Pons (tissue), 1 donor: ENCODE data around the gene ORM2.
"Not testable (repeated sequence)": the region's sequence is repeated elsewhere in the genome, so short reads cannot be mapped to it uniquely, and the experiment has no call there.

Experiments
- DNase-seq: peaks from one replicate; pipeline ENCODE4 v3.0.0-alpha.2; 2016; ENCODE audit warnings: low spot score

ORM2 gene

DNA sequence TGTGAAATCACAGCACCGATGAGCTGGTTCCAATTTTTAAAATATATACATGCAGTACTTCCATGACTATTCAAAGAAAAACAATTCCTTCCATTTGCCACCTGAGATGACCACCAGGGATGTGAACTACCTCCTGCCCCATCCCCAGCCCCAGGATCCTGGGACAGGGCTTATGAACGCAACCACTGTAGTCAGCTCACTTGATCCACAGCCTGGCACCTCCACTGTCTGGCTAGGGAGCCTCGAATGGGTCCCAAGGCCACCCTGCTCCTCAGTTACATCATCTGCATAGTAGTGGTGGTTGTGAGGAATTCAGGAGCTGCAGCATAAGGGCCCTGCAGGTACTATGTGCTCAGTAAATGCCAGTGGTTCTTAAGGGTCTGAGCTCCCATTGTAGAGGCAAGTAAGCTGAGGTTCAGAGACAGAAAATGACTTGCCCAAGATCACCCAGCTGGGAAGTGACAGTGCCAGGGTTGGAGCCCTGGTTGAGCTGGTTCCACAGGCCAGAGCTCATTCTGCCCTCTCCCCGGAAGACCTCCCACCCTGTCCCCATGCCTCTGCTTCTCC lies 2.9 kb downstream of the ORM2 start:
- DNase-seq = not testable (repeated sequence)

- DNase-seq = not testable (repeated sequence)
Observed at GRCh38 chr9:114333718-114334117, 4.0 kb downstream of the ORM2 start.

- no peak for DNase-seq
Observed at GRCh38 chr9:114334490-114334889, 4.8 kb downstream of the ORM2 start.

DNA sequence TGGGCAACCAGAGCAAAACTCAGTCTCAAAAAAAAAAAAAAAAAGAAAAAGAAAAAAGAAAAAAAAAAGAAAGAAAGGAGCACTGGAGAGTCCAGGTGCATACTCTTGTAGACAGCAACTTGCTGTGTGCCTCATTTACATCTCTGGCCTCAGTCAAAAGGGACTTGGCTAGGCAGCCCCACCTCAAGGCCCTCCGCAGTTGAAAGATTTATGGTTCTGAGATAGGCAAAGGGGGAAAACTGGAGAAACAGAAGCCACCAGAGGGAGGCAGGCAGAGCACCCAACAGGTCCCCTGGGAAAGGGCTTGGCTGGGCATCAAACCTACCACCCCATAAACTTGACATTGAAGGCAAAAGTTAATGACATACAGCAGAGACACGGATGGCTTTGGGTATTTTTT lies 6.1 kb downstream of the ORM2 start:
- DNase-seq = no peak

GRCh38 chr9:114336157-114336556 lies 6.5 kb downstream of the ORM2 start:
- DNase-seq = no peak

- DNase-seq = no peak
Observed at GRCh38 chr9:114336699-114337395, 7.2 kb downstream of the ORM2 start.

- no peak for DNase-seq
Observed at GRCh38 chr9:114338187-114338586, 8.5 kb downstream of the ORM2 start.

DNA sequence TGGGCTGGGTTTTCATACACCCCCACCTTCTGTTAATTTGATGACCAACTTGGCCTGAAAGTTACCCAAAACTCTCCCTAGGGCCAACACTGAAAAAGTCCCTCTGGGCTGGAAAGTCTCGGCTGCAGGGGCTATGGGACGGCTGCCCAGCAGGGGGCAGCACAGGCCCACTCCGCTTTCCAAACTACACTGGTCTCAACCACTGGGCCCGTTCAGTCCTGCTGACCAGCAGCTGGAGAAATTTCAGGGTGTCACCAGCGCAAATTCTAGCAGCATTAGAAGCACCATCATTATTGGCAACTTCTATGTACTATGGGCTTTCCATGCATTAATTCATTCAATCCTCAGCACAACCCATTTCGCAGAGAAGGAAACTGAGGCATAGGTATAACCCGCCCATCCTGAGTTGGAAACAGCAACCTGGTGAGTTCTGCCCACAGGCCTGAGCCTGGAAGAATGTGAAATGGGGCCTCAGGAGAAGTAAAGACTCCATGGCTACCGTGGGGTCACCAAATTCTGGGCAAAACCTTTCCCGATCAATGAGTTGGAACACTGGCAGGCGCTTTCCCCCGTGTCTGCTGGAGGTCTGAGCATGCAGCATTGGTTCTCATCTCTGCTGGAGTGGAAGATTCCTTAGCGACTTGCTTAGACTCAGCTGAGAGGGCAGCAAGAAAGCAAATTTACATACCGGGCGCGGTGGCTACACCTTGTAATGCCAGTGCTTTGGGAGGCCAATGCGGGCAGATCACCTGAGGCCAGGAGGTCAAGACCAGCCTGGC lies 9.7 kb downstream of the ORM2 start:
- no peak for DNase-seq

GRCh38 chr9:114341152-114341830 lies 11.6 kb downstream of the ORM2 start:
- no peak for DNase-seq

- no peak for DNase-seq
Observed at GRCh38 chr9:114341991-114342390, 12.3 kb downstream of the ORM2 start.

DNA sequence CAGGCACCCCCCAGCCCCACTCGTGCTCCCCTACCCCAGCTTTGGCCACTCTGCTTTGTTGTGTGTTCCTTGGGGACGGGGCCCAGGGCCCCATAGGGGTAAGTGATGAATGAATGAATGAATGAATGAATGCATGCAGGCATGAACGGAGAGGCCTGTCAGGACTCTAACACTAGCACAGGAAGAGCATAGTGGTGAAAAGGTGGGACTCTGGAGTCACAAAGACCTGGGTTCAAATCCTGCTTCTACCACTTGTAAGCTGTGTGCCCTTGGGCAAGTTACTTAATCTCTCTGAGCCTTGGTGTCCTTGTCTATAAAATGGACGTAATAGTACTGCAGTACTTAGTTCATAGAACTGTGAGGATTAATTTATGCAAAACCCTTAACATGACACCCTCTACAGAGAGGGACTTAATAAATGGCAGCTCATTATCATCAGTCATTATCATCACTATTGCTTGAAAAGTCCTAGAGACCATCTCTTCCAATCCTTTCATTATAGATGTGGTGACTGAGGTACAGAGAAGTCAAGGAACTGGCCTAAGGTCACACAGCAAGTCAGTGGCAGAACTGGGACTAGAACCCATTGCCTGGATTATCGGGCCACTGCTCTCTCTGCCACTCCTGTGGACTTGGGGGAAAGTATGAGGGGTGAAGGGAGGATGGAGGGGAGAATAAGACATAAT lies 13.2 kb downstream of the ORM2 start:
- DNase-seq = no peak

DNA sequence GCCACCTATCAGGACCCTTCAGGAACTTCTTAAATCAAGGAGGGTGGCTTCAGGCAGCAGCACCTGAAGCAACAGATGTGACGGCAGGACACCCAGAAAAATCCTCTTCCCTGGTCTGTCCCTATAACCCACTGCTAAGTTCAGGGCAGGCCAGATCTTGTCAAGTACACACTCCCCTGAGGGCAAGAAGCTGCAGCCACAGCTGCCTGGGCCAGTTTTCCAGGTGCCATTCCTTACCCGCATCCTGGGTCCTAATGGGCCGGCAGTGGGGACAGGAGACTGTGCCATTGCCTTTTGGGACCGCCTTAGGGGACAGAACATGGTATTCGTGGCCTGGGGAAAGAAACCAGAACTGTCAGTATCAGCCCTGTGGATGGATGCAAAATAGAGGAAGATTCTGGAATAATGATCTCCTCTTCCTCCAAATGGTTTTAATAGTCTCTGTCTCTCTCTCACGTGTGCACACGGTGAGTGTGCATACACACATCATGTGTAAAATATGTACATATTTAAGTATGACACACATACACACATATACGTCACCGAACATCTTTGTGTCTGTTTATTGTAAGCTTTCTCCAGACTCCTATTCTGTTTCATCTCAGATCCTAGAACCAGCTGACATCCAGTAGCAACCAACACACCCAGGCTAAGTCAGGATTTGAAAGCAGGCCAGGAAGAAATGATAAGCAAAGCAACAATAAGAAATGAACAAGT lies 14.0 kb downstream of the ORM2 start:
- DNase-seq = no peak

DNA sequence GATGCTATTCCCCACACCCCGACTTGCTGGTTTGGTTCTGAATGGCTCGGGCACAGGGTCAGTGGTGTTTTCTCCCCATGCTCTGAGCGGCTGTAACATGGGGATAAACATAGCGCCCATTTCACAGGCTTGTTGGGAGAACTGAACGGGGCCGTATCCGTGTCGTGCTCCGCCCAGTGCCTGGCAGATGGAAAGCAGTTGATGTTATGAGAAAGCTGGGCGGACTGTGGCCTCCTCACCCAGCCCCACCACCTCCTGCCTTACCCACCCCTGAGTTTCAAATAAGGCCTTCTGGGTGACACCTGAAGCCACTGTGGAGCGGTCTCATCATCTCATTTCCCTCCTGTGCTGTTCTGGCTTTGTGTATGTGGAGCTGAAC lies 14.5 kb downstream of the ORM2 start:
- DNase-seq = no peak

- DNase-seq = no peak
Observed at GRCh38 chr9:114344692-114345091, 15.0 kb downstream of the ORM2 start.

DNA sequence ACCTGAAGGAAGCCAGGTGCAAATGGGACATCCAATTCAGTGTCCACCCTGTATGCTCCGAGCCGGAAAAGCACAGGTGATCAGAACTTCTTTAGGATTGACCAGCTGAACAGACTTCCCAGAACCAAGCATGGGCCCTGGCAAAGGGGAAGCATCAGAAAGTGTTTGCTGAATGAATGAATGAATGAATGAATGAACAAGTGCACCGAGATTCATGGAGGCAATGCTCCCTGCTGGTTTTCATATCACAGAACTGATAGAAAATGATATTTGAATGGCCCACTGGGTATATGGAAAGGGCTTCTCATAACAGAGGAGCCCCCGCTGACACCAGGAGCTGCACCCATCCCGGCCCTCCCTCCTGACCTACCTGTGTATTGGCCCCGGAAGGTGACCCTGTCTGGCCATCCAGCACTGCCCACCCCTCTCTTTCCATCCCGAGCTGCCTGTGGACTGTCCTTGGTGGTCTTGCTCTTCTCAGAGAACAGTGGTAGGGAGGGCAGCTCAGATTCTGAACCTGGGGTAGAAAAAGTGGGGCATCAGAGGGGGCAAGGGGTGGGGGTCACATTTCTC lies 15.9 kb downstream of the ORM2 start:
- no peak for DNase-seq

GRCh38 chr9:114346146-114346545 lies 16.5 kb downstream of the ORM2 start:
- no peak for DNase-seq

GRCh38 chr9:114347675-114348074 lies 18.0 kb downstream of the ORM2 start:
- DNase-seq = peak; percentile 91

GRCh38 chr9:114348261-114348905 lies 18.7 kb downstream of the ORM2 start:
- no peak for DNase-seq

DNA sequence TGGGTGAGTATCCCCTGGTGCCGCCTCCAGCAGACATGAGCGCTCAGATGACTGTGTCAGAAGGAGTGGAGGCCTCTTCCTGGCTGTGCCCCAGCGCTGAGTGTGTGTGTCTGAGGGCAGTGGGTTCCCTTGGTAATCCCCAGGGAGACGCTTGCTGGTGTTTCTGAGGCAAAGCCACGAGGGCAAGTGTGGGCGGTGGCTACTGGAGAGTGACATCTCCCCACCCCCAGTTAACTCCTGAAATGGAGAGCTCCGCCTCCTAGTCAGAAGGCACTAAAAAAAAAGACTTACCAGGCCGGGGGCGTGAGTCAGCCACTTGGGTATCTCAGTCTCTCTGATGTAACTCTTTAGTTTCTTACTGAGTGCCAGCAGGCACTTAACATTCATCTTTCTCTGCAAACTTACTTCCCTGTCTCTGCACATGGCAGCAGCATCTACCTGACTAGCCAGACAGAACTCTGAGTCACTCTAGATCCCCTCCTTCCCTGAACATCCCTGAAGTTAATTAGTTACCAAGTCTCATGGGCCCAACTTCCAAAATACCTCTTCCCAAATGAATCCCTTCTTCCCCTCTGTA lies 19.3 kb downstream of the ORM2 start:
- DNase-seq = peak; percentile 29
